Psoas muscle (tissue), 8 donors: ENCODE results near the gene ARAP1. TPM values are rescaled to one million over a fixed set of nuclear protein-coding genes. Genes with fewer than 3 reads are reported as not detected.

ENCODE experiments used
- ATAC-seq, 4 donors: fragments of 200-7000 bp; cut with Tn5 transposase; one replicate each; pipeline ENCODE4 v1.9.1; 2020; ENCODE audit warnings: moderate library complexity in 3 of 4, mild to moderate bottlenecking in 2 of 4
- DNase-seq, 2 donors: peaks; one replicate each; pipeline ENCODE4 v3.0.0-alpha.2; 2020
- H3K27ac ChIP-seq: fragments of 200-600 bp; one replicate; pipeline ENCODE4 v1.8.0; 2022
- H3K27me3 ChIP-seq, 3 donors: fragments of 200-600 bp in 1 of 3; one replicate each; pipeline versions ENCODE4 v1.6.1 to v1.8.0; 2013 to 2022; ENCODE audit warnings: low read length in 2 of 3, mild to moderate bottlenecking in 2 of 3, moderate library complexity in 1 of 3; ENCODE audit not compliant: insufficient read depth in 3 of 3
- H3K36me3 ChIP-seq, 2 donors: fragments of 200-600 bp in 1 of 2; one replicate each; pipeline versions ENCODE4 v1.6.1 to v1.8.0; 2013 to 2022; ENCODE audit warnings: low read depth in 1 of 2, mild to moderate bottlenecking in 1 of 2, moderate library complexity in 1 of 2; ENCODE audit not compliant: insufficient read depth in 1 of 2
- H3K4me1 ChIP-seq: fragments of 200-600 bp; one replicate; pipeline ENCODE4 v1.8.0; 2022
- H3K4me3 ChIP-seq: fragments of 200-600 bp; one replicate; pipeline ENCODE4 v1.8.0; 2022; ENCODE audit warnings: mild to moderate bottlenecking
- H3K9me3 ChIP-seq: fragments of 200-600 bp; one replicate; pipeline ENCODE4 v1.8.0; 2022
- CTCF ChIP-seq: fragments of 200-600 bp; IDR thresholded peaks from one replicate; pipeline ENCODE4 v1.8.0; 2022; ENCODE audit warnings: antibody characterized with exemption
- WGBS, 3 donors: extraction: QIAGEN DNeasy Blood & Tissue Kit; methylation state at CpG; one replicate each; pipeline versions ENCODE4 v1.1.6 to v1.1.7; 2013; 5-methylcytosine and 5-hydroxymethylcytosine counted together
- intact Hi-C, 2 donors: fragments of 100-400 bp; cut with DNase I; formaldehyde crosslinking; loops; one replicate each; pipeline versions ENCODE4 v1.11.0 to v1.14.2; 2022
- polyA plus RNA-seq, 3 donors: library from polyadenylated mRNA; stranded (reverse); fragments of 200-250 nt; gene quantifications; one replicate each; pipeline ENCODE4 v1.2.3, GENCODE V29; 2013
- total RNA-seq, 4 donors: library from RNA; stranded (reverse); fragmentation: NEBNext Ultra II Directional in 2 of 4; extraction: Animal tissue kit (Norgen Biotek cat#: 25700) in 2 of 4; gene quantifications; one replicate each; pipeline versions ENCODE4 v1.2.1 to v1.2.4, GENCODE V29; 2021 to 2023
- donor health status: healthy with polysubstance abuse.
- donor health status: DM: no; HTN: no; CAD: no; lungs with moderate emphysema.
- donor health status: Bipolar disorder and iron deficiency.
- donor health status: healthy.
- donor health status: DM: yes; HTN: yes; CAD: no.
- donor health status: DM: no; HTN: no; CAD: no.
- donor health status: DM: no; HTN: no; CAD: no.
- donor health status: DM: yes; HTN: yes; CAD: no.

The ARAP1 gene
- total and polyA plus RNA-seq, 7 donors = 16.0 to 27.5 (median 18.6) TPM

GRCh38 chr11:72676861-72677341, 75.3 kb downstream of the ARAP1 start:
- H3K27ac ChIP-seq = no peak overlapping the region
- WGBS, 3 donors = 2 to 3% (median 2%) methylated on average over 25 to 30 of the region's 30 CpGs
- ATAC-seq (peak; percentile 57 to 65 (median 63)), DNase-seq (peak; percentile 67 to 76)
- H3K36me3 ChIP-seq = no peaks in the 10 kb centered on the region
- intact Hi-C loops = no loop called here
- H3K27me3 ChIP-seq = peaks cover 0 to 71% (median 28%) of the 10 kb centered on the region in 3 donors
- no peak overlapping the region for H3K4me3 ChIP-seq
- H3K4me1 ChIP-seq = no peaks in the 10 kb centered on the region
- no peak for TF ChIP-seq CTCF
- H3K9me3 ChIP-seq = no peaks in the 10 kb centered on the region

DNA sequence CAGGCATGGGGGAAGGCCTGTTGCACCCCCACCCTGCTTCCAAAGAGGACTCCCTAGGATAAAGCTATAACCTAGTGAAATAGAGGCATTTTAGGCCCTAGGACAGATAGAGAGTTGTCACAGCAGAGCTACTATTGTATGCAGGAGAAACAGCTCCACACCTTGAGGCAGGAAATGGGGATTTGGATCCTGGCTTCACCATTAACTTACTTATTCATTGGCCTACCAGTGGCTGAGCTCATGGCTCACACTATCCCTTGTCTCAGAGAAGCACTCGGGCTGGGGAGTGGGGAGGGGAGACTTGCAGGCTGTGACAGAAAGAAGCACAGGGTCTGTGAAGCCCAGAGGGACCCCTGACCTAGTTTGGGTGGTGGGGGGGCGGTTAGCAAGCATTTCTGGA, 77.0 kb downstream of the ARAP1 start:
- intact Hi-C loops = no loop called here
- H3K27me3 ChIP-seq = peaks cover 0 to 74% (median 26%) of the 10 kb centered on the region in 3 donors

GRCh38 chr11:72673943-72674828, 78.0 kb downstream of the ARAP1 start, which contains the start of gene PDE2A:
PDE2A (minus strand) TSS chr11:72674422; CDS start chr11:72674207, 215 bp downstream.
- H3K9me3 ChIP-seq = no peaks in the 10 kb centered on the region
- no peak for TF ChIP-seq CTCF
- peaks cover 0 to 73% (median 26%) of the 10 kb centered on the region in 3 donors for H3K27me3 ChIP-seq
- ATAC-seq (no peak), DNase-seq (no peak)
- intact Hi-C loops = no loop called here
- no peak within 1 kb of the TSS for H3K4me3 ChIP-seq
- WGBS, 3 donors = 4 to 10% (median 6%) methylated on average over 15 to 21 of the region's 21 CpGs
- no peaks in the 10 kb centered on the region for H3K36me3 ChIP-seq
- H3K27ac ChIP-seq = no peak within 1 kb of the TSS
- H3K4me1 ChIP-seq = no peaks in the 10 kb centered on the region

More for the DNA sequence above, 77.0 kb downstream of the ARAP1 start:
- Histone ChIP-seq H3K27ac (no peak overlapping the region), H3K9me3 (no peaks in the 10 kb centered on the region), H3K4me3 (no peak overlapping the region), H3K36me3 (no peaks in the 10 kb centered on the region), H3K4me1 (no peaks in the 10 kb centered on the region)
- ATAC-seq = no peak
- no peak for TF ChIP-seq CTCF
- no peak for DNase-seq
- 20 to 32% (median 26%) methylated on average over 2 of the region's 2 CpGs for WGBS, 3 donors

- WGBS, 3 donors = 23 to 31% (median 23%) methylated on average over 12 of the region's 12 CpGs
- Histone ChIP-seq H3K36me3 (no peaks in the 10 kb centered on the region), H3K4me1 (no peaks in the 10 kb centered on the region), H3K9me3 (no peaks in the 10 kb centered on the region), H3K27ac (no peak overlapping the region), H3K4me3 (no peak overlapping the region), H3K27me3 (peaks cover 0 to 66% (median 21%) of the 10 kb centered on the region in 3 donors)
- no peak for TF ChIP-seq CTCF
- intact Hi-C loops = no loop called here
- no peak for ATAC-seq
- no peak for DNase-seq
Observed at GRCh38 chr11:72673284-72673942, 78.8 kb downstream of the ARAP1 start.
